CD4-positive, alpha-beta T cell treated with Interleukin-17A for 1 hour (primary cell): ENCODE results near the gene SEZ6L2.
"Not testable (repeated sequence)": the region's sequence is repeated elsewhere in the genome, so short reads cannot be mapped to it uniquely, and the experiment has no call there.

ENCODE experiments used
- DNase-seq: peaks from one replicate; pipeline ENCODE4 v3.0.0-alpha.2; 2020

SEZ6L2 gene

GRCh38 chr16:29909851-29910250 is 10.5 kb upstream of the SEZ6L2 start:
- not testable (repeated sequence) for DNase-seq

GRCh38 chr16:29909391-29909790 is 10.0 kb upstream of the SEZ6L2 start:
- no peak for DNase-seq

- DNase-seq, result no peak
These were observed 9.4 kb upstream of the SEZ6L2 start for GRCh38 chr16:29908719-29909220.

GRCh38 chr16:29907973-29908372 is 8.6 kb upstream of the SEZ6L2 start:
- DNase-seq, result no peak

GRCh38 chr16:29906520-29907244 is 7.3 kb upstream of the SEZ6L2 start:
- no peak for DNase-seq

- DNase-seq, result no peak
These were observed 6.3 kb upstream of the SEZ6L2 start for GRCh38 chr16:29905668-29906067.

- DNase-seq, result no peak
These were observed 5.6 kb upstream of the SEZ6L2 start for GRCh38 chr16:29904947-29905346.

GRCh38 chr16:29903590-29903989 is 4.2 kb upstream of the SEZ6L2 start:
- no peak for DNase-seq

- DNase-seq, result no peak
These were observed 2.2 kb upstream of the SEZ6L2 start for GRCh38 chr16:29901607-29901945.

GRCh38 chr16:29900888-29901606 is 1.7 kb upstream of the SEZ6L2 start:
- DNase-seq, result no peak

- peak; percentile 75 for DNase-seq
These were observed 945 bp upstream of the SEZ6L2 start, which contains the start of gene ASPHD1 for GRCh38 chr16:29900102-29900887. Gene ASPHD1, plus strand, starts transcription at chr16:29900488. Its CDS starts 484 bp downstream, at chr16:29900972.

GRCh38 chr16:29898804-29899515 is 390 bp downstream of the SEZ6L2 start:
- no peak for DNase-seq

GRCh38 chr16:29898135-29898803 is 1.1 kb downstream of the SEZ6L2 start:
- DNase-seq, result no peak

- DNase-seq, result no peak
These were observed 2.0 kb downstream of the SEZ6L2 start for GRCh38 chr16:29897333-29897732.

- DNase-seq, result no peak
These were observed 2.5 kb downstream of the SEZ6L2 start for GRCh38 chr16:29896841-29897240.

GRCh38 chr16:29894352-29894751 is 5.0 kb downstream of the SEZ6L2 start:
- no peak for DNase-seq

- DNase-seq, result no peak
These were observed 5.8 kb downstream of the SEZ6L2 start for GRCh38 chr16:29893553-29893952.

- no peak for DNase-seq
These were observed 6.9 kb downstream of the SEZ6L2 start for GRCh38 chr16:29892458-29892813.

- no peak for DNase-seq
These were observed 7.6 kb downstream of the SEZ6L2 start for GRCh38 chr16:29891525-29892457.

- DNase-seq, result not testable (repeated sequence)
These were observed 10.0 kb downstream of the SEZ6L2 start for GRCh38 chr16:29889372-29889771.

- DNase-seq, result no peak
These were observed 15.4 kb downstream of the SEZ6L2 start for GRCh38 chr16:29883987-29884386.
